Bronchial epithelial cell (primary cell): ENCODE measurements around the gene UBXN11. TPM values are rescaled to one million over a fixed set of nuclear protein-coding genes. Genes with fewer than 3 reads are reported as not detected.

ENCODE experiments used
- DNase-seq: peaks from one replicate; pipeline ENCODE4 v3.0.0-alpha.2; 2010; ENCODE audit warnings: low read depth
- FAIRE-seq: peaks from 2 replicates; lab custom pipeline; 2011; peaks lifted over from hg19 to GRCh38; lab: Jason Lieb, UNC
- H3K27me3 ChIP-seq: 2 replicates; pipeline ENCODE4 v1.5.1; 2011; ENCODE audit warnings: low read length; ENCODE audit not compliant: control insufficient read depth, insufficient read depth
- H3K36me3 ChIP-seq: 2 replicates; pipeline ENCODE4 v1.5.1; 2011; ENCODE audit warnings: low read length; ENCODE audit not compliant: control insufficient read depth, insufficient read depth
- H3K4me3 ChIP-seq: 2 replicates; pipeline ENCODE4 v1.5.1; 2011; ENCODE audit warnings: mild to moderate bottlenecking, low read depth, low read length, control low read depth
- CTCF ChIP-seq: IDR thresholded peaks from 2 replicates; pipeline ENCODE4 v1.5.1; 2011; ENCODE audit warnings: mild to moderate bottlenecking, moderate library complexity, low read length, control low read depth, inconsistent platforms; ENCODE audit not compliant: insufficient read depth, severe bottlenecking
- total RNA-seq: library from RNA; depleted of rRNA; stranded (reverse); fragments of >200 nt; gene quantifications from 2 replicates; pipeline ENCODE4 v1.2.1, GENCODE V29; 2014

UBXN11 gene
- total RNA-seq, 1 donor from 2014 or later, result 2.6 TPM

- TF ChIP-seq CTCF, result no peak
- Histone ChIP-seq H3K27me3 (no peaks in the 10 kb centered on the region), H3K4me3 (no peak overlapping the region), H3K36me3 (peaks cover 8% of the 10 kb centered on the region)
- DNase-seq, result peak; percentile 13
- no peak for FAIRE-seq
Measured at GRCh38 chr1:26283279-26283853, 23.1 kb downstream of the UBXN11 start.

GRCh38 chr1:26282401-26282918 is 24.0 kb downstream of the UBXN11 start:
- Histone ChIP-seq H3K36me3 (peaks cover 8% of the 10 kb centered on the region), H3K27me3 (no peaks in the 10 kb centered on the region), H3K4me3 (no peak overlapping the region)
- TF ChIP-seq CTCF, result no peak
- DNase-seq (no peak), FAIRE-seq (no peak)

GRCh38 chr1:26281971-26282370 is 24.5 kb downstream of the UBXN11 start:
- no peaks in the 10 kb centered on the region for H3K27me3 ChIP-seq
- FAIRE-seq, result no peak
- no peak overlapping the region for H3K4me3 ChIP-seq
- H3K36me3 ChIP-seq, result peaks cover 10% of the 10 kb centered on the region
- TF ChIP-seq CTCF, result no peak
- no peak for DNase-seq

GRCh38 chr1:26281091-26281958 is 25.1 kb downstream of the UBXN11 start:
- peaks cover 10% of the 10 kb centered on the region for H3K36me3 ChIP-seq
- TF ChIP-seq CTCF, result no peak
- FAIRE-seq (no peak), DNase-seq (no peak)
- H3K27me3 ChIP-seq, result no peaks in the 10 kb centered on the region
- peak overlapping the region; percentile 77 for H3K4me3 ChIP-seq

- TF ChIP-seq CTCF, result no peak
- H3K36me3 ChIP-seq, result peaks cover 10% of the 10 kb centered on the region
- no peaks in the 10 kb centered on the region for H3K27me3 ChIP-seq
- FAIRE-seq (no peak), DNase-seq (peak; percentile 41)
- peak overlapping the region; percentile 77 for H3K4me3 ChIP-seq
Measured at GRCh38 chr1:26280333-26281042, 25.9 kb downstream of the UBXN11 start.
